GM19372 (cell line): ENCODE measurements around the gene UBE2C.
"Not testable (repeated sequence)": the region's sequence is repeated elsewhere in the genome, so short reads cannot be mapped to it uniquely, and the experiment has no call there.

Experiments used
- ATAC-seq: cut with Tn5 transposase; IDR thresholded peaks from one replicate; pipeline ENCODE4 v1.9.1; 2021; ENCODE audit warnings: mild to moderate bottlenecking, low read depth, moderate library complexity; ENCODE audit not compliant: unreplicated experiment

The UBE2C gene

DNA sequence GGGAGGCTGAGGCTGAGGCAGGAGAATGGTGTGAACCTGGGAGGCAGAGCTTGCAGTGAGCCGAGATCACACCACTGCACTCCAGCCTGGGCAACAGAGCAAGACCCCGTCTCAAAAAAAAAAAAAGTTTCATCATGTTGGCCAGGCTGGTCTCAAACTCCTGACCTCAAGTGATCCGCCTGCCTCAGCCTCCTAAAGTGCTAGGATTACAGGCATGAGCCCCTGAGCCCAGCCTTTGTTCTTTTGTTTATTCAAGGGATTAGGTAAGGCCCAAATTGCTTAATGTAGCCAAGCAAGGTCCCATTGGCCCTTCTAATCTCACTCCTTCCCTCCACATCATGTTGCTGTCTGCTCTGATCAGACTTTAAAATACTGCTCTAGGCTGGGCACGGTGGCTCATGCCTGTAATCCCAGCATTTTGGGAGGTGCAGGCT, 17.2 kb downstream of the UBE2C start:
- not testable (repeated sequence) for ATAC-seq

DNA sequence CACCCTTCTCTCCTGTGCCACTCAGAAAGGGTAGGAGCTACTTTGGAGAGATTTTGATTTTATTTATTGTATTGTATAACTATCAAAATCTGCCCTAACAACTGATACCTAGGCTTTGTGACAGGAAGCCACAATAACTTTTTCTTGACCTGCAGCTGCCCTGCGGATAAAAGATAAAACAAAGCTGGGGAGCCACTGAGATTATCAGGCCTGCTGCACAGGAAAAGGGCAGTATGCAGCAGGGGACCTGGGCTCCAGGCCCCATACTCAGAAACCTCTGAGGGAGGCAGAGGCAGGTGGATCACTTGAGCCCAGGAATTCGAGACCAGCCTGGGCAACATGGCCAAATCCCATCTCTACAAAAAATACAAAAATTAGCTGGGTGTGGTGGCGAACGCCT, 20.2 kb downstream of the UBE2C start:
- ATAC-seq = no peak

DNA sequence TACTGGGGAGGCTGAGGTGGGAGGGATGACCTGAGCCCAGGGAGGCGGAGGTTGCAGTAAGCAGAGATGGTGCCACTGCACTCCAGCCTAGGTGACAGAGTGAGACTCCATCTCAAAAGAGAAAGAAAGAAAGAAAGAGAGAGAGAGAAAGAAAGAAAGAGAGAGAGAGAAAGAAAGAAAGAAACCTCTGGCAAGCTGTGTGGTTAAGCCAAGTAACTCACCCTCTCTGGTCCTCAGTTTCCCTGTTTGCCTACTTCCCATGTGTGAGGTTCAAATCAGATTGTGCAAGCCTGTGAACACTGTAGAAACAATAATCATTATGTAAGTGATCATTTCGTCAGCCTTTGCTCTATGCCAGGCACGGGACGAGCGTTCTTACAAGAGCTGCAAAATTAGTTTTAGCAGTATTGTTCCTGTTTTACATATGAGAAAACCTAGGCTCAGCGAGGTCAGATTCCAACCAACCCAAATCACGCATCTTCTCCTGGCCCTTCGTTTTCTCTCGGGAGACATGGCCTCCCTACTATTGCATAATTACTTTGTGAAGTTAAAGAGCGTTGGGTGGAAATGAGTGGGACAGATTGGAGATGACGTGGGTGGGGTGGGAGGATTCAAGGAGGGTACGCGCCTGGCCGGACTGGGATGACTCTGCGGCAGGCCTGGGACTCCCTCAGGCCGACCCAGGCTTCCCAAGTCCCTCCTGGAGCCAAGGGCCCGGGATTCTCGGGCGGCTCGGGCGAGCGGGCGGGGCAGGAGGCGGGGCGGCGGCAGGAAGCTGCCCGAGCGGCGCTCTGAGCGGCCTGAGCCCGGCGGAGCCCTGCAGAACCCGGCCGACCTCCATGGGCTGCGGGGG, 20.8 kb downstream of the UBE2C start, which contains the start of gene SNX21:
Gene SNX21 (plus strand): TSS at position 770 of the 853 bp plus-strand sequence. CDS start 121 bp downstream, outside the sequence.
- ATAC-seq = peak; percentile 43

GRCh38 chr20:45833883-45834796, 21.7 kb downstream of the UBE2C start:
- ATAC-seq = peak; percentile 73

DNA sequence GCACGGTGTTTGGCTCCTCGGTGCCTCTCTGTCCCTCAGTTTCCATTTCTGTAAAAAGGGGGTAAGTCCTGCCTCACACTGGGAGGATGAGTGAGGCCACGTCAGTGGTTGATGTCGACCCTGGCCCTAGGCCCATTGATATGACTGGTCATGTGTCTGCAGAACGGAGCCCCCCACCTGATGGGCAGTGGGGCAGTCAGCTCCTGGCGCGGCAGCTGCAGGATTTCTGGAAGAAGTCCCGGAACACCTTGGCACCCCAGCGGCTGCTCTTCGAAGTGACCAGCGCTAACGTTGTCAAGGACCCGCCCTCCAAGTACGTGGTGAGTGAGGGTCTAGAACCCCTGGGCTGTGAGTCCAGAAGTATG, 22.3 kb downstream of the UBE2C start:
- no peak for ATAC-seq

DNA sequence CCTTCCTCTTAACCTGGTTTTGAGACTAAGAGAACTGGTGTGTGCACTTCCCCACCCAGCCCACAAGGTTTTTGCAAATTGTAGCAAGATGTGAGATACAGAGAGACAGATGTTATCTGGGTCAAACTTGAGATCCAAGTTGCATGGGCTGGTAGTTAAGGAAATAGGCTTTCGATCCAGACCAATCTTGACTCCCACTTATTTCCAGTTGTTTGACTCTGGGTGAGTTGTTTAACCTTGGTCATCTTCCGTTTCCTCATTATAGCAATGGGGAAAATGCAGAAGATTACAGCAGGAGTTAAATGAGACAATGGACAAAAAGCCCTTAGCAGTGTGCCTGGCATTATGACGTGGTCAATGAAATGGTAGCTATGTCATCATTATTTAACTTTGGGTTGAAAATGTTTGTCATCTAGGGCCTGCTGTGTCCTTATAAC, 22.9 kb downstream of the UBE2C start:
- ATAC-seq = no peak

GRCh38 chr20:45835825-45836224, 23.4 kb downstream of the UBE2C start:
- no peak for ATAC-seq

DNA sequence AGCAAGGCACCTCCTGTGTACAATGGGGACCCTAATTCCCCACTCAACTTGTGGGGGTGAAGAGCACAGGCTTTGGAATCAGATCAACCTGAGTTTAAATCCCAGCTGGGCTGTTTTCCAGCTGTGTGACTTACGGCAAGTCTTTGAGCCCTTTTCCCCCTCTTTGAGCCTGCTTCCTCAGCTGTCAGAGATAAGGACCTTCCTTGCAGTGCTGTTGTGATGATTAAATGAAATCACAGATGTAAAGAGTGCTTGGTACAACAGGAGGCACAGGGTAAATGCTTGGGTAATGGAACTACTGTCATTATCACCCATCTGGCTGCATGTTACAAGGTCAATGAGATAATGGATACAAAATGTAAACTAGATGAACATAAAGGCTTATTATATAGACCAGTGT, 24.4 kb downstream of the UBE2C start:
- ATAC-seq = no peak

- ATAC-seq = no peak
These were observed 28.3 kb downstream of the UBE2C start for GRCh38 chr20:45840700-45841198.

DNA sequence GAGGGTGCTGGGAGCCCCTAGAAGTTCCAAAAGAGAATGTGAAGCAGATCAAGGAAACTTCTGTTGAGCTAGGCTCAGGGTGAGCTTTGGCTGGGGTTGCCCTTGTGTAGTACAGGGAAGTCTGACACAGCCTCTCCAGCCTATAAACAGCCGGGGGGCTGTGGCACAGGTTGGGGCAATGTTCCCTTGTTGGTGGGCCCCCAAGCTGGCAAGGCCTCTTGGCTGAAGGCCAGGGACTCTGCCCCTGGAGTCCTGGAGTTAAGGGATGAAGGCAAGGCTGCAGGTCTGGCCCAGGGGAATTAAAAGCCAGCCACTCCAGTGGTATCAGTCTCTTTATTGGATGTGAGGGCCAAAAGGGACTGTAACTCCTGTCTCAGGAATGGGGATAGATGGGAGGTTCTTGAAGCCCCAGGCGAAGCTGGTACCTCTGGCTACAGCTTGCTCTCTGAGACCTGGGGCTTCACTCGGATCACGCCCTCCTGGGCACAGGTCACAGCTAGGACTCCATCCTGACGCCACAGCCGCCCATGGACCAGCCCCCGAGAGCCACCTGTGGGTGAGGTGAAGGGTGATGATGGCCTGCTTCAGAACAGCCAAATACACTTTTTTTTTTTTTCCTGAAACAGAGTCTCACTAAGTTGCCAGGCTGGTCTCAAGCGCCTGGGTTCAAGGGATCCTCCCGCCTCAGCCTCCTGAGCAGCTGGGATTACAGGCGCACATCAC, 29.1 kb downstream of the UBE2C start:
- ATAC-seq = no peak

GRCh38 chr20:45842169-45842812, 29.8 kb downstream of the UBE2C start:
- peak; percentile 57 for ATAC-seq

DNA sequence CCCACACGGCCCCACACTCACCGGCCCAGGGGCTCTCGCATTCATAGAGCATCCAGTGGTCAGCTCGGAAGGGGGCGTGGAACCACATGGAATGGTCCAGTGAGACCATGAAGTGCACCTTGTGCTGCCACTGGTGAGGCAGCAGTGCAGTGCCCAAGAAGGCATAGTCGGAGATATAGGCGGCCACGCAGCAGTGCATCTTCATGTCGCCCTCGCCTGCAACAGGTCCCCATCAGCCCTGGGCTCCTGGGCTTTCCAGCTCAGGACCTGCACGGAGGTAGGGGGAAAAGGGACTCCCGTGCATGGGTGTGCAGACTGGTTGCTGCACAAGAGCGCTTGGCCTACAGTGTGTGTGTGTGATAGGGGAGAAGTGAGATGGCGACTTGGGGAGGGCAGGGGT, 31.1 kb downstream of the UBE2C start:
- no peak for ATAC-seq

DNA sequence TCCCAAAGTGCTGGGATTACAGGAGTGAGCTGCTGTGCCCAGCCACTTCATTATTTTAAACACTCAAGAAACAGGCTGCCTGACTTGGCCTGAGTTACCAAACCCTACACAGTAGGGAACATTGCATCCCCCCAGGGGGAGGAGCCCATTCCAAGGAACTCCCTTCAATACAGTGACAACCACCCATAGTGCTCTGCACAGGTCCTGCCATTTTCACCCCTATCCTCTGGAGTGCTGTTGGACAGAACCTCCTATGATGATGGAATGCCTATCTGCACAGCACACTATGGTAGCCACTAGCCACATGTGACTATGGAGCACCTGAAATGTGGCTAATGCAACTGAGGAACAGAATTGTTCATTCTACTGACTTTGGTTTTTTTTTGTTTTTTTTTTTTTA, 33.0 kb downstream of the UBE2C start:
- no peak for ATAC-seq

DNA sequence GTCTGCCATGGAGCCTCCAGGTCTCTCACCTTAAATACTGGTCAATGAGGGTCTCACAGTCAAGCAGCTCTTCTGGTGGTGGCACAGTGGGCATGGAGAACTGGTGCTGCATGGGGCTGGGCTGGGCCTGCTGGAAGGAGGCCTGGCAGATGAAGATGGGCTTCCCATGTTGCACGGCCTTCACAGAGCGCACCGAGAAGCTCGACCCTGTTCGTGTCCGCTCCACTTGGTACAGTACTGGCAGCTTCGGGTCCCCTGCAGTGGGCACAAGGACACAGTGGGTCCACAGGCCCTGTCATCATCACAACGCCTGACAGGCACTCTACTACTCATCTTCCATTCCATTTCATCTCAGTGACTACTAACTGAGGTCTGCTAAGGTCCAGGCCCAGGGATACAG, 36.0 kb downstream of the UBE2C start:
- no peak for ATAC-seq

GRCh38 chr20:45848969-45849582, 36.6 kb downstream of the UBE2C start:
- no peak for ATAC-seq

- ATAC-seq = no peak
These were observed 37.8 kb downstream of the UBE2C start for GRCh38 chr20:45850238-45850637.

GRCh38 chr20:45850926-45851325, 38.5 kb downstream of the UBE2C start:
- ATAC-seq = no peak

- no peak for ATAC-seq
These were observed 39.1 kb downstream of the UBE2C start for GRCh38 chr20:45851501-45851900.

DNA sequence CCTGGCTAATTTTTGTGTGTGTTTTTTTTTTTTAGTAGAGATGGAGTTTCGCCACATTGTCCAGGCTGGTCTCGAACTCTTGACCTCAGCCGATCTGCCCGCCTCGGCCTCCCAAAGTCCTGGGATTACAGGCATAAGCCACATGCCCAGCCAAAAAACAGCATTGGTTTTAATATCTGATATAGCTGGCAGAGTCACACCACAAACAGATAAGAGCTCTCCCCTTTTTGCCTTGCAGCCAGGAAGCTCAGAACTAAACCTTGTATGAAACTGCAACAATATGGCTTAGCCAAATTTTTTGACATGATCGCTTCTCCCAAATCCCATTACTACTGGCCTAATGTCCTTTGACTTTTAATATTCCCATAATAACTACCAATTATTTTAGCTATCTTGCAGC, 39.9 kb downstream of the UBE2C start:
- ATAC-seq = no peak

GRCh38 chr20:45853484-45853883, 41.0 kb downstream of the UBE2C start:
- ATAC-seq = no peak
